C4-2B (cell line): ENCODE measurements around the gene ZNF836.

Experiments used
- CTCF ChIP-seq: fragments of 450-650 bp; conservative IDR thresholded peaks from 2 replicates; pipeline ENCODE4 v1.5.1; 2017; ENCODE audit warnings: mild to moderate bottlenecking
- ZFX ChIP-seq: fragments of 450-650 bp; IDR thresholded peaks from 2 replicates; pipeline ENCODE4 v1.6.1; 2017

- TF ChIP-seq CTCF: no peak
- TF ChIP-seq ZFX: no peak
These were observed 56.7 kb downstream of the ZNF836 start for GRCh38 chr19:52114691-52115090.
